SU-DHL-6 (cell line): ENCODE measurements around the gene DOCK6.

ENCODE experiments used
- H2AFZ ChIP-seq: fragments of 200-600 bp; sonication (generic); 2 replicates; pipeline ENCODE4 v1.6.1; 2014; ENCODE audit warnings: low read depth, mild to moderate bottlenecking, moderate library complexity, mixed read lengths, antibody characterized with exemption, low read length; ENCODE audit not compliant: severe bottlenecking
- H3F3A ChIP-seq: fragments of 200-600 bp; shearing (Covaris generic); 2 replicates; pipeline ENCODE4 v1.6.0; 2016; ENCODE audit warnings: antibody characterized with exemption, mild to moderate bottlenecking; ENCODE audit not compliant: insufficient read depth
- H3K27ac ChIP-seq: fragments of 200-600 bp; sonication (generic); 2 replicates; pipeline ENCODE4 v1.5.1; 2016; ENCODE audit warnings: low read depth, mild to moderate bottlenecking, low read length, moderate library complexity, mixed read lengths
- H3K27me3 ChIP-seq: fragments of 200-600 bp; sonication (generic), shearing (Covaris generic); 2 replicates; pipeline ENCODE4 v1.6.0; 2014; ENCODE audit warnings: mild to moderate bottlenecking, low read length
- H3K36me3 ChIP-seq: fragments of 200-600 bp; sonication (generic); 2 replicates; pipeline ENCODE4 v1.6.1; 2014; ENCODE audit warnings: mild to moderate bottlenecking, low read length, mixed read lengths
- H3K4me2 ChIP-seq: fragments of 300-600, 200-600 bp; shearing (Covaris generic), sonication (generic); 2 replicates; pipeline ENCODE4 v1.6.0; 2014; ENCODE audit warnings: low read length, low read depth, mild to moderate bottlenecking; ENCODE audit not compliant: poor library complexity, severe bottlenecking
- H3K4me3 ChIP-seq: fragments of 200-600 bp; sonication (generic); 2 replicates; pipeline ENCODE4 v1.5.1; 2014; ENCODE audit warnings: antibody characterized with exemption, low read length, mild to moderate bottlenecking, mixed read lengths; ENCODE audit not compliant: insufficient read depth, poor library complexity, severe bottlenecking
- H3K79me2 ChIP-seq: fragments of 200-600 bp; sonication (generic); 2 replicates; pipeline ENCODE4 v1.6.1; 2014; ENCODE audit warnings: mild to moderate bottlenecking, low read length, moderate library complexity; ENCODE audit not compliant: insufficient read depth
- H3K9ac ChIP-seq: fragments of 200-600 bp; sonication (generic); 2 replicates; pipeline ENCODE4 v1.7.0; 2014; ENCODE audit warnings: mild to moderate bottlenecking, low read length
- H3K9me2 ChIP-seq: fragments of 200-600 bp; sonication (generic); replicated peaks from 2 replicates; pipeline ENCODE4 v1.6.1; 2014; ENCODE audit warnings: low read length; ENCODE audit not compliant: insufficient read depth
- H3K9me3 ChIP-seq: fragments of 200-600 bp; sonication (generic); 2 replicates; pipeline ENCODE4 v1.6.1; 2014; ENCODE audit warnings: low read length, mixed read lengths; ENCODE audit not compliant: insufficient read depth
- H4K20me1 ChIP-seq: fragments of 200-600 bp; sonication (generic); 2 replicates; pipeline ENCODE4 v1.6.1; 2014; ENCODE audit warnings: low read depth, mild to moderate bottlenecking, antibody characterized with exemption, low read length, moderate library complexity, mixed read lengths
- EZH2phosphoT487 ChIP-seq: fragments of 200-600 bp; sonication (generic), shearing (Covaris generic); conservative IDR thresholded peaks from 2 replicates; pipeline ENCODE4 v1.6.1; 2018; ENCODE audit warnings: mild to moderate bottlenecking, antibody characterized with exemption, low read length, moderate library complexity, mixed read lengths
- TF ChIP-seq, protein P1 (sequence below): fragments of 200-600 bp; sonication (generic); IDR thresholded peaks from one replicate; pipeline ENCODE4 v1.5.1; 2017; ENCODE audit warnings: antibody characterized with exemption, mild to moderate bottlenecking, low read length, moderate library complexity; ENCODE audit not compliant: insufficient read depth, poor library complexity, severe bottlenecking

Gene DOCK6

DNA sequence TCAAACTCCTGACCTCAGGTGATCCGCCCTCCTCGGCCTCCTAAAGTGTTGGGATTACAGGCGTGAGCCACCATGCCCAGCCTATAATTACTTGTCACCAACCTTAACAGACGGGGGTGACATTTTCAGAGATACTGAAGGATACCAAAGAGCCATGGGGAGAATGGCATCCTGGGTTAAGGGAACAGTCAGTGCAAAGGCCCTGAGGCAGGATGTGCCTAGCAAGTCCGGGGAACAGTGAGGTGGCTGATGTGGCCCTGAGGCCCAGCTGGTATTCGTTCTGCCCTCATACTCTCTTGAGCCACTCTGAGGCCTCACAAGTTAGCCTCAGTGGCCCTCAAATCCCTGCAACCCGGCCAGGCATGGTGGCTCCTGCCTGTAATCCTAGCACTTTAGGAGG is 37.9 kb downstream of the DOCK6 start:
- Histone ChIP-seq H3K4me3 (no peak overlapping the region), H2AFZ (no peak overlapping the region), H3K27ac (no peak overlapping the region), H3K36me3 (no peaks in the 10 kb centered on the region), H3F3A (no peaks in the 10 kb centered on the region), H4K20me1 (no peaks in the 10 kb centered on the region), H3K9me2 (no peaks in the 10 kb centered on the region), H3K9me3 (no peaks in the 10 kb centered on the region), H3K27me3 (no peaks in the 10 kb centered on the region), H3K4me2 (no peak overlapping the region), H3K79me2 (no peaks in the 10 kb centered on the region), H3K9ac (no peak overlapping the region)
- TF ChIP-seq EZH2phosphoT487, result no peak
- TF ChIP-seq, protein P1, sequence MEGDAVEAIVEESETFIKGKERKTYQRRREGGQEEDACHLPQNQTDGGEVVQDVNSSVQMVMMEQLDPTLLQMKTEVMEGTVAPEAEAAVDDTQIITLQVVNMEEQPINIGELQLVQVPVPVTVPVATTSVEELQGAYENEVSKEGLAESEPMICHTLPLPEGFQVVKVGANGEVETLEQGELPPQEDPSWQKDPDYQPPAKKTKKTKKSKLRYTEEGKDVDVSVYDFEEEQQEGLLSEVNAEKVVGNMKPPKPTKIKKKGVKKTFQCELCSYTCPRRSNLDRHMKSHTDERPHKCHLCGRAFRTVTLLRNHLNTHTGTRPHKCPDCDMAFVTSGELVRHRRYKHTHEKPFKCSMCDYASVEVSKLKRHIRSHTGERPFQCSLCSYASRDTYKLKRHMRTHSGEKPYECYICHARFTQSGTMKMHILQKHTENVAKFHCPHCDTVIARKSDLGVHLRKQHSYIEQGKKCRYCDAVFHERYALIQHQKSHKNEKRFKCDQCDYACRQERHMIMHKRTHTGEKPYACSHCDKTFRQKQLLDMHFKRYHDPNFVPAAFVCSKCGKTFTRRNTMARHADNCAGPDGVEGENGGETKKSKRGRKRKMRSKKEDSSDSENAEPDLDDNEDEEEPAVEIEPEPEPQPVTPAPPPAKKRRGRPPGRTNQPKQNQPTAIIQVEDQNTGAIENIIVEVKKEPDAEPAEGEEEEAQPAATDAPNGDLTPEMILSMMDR, result no peak

DNA sequence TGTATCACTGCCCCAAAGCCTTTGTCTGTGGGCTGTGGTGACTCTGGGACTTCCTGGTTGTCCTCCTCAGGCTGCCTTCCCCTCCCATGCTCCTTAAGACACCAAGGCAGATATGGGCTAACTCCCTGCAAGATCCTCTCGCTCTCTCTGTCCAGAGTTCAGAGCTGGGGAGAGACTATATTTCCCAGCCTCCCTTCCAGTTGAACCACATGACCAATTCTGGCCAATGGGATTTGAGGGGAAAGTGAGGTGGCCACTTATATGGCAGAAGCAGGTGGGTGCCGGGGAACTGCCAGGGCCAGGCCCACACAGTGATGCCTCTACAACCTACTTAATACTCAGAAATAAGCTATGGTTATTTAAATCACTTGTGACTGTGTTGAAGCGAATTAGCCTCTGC is 39.1 kb downstream of the DOCK6 start:
- H3K79me2 ChIP-seq, result no peaks in the 10 kb centered on the region
- no peaks in the 10 kb centered on the region for H3K36me3 ChIP-seq
- H3F3A ChIP-seq, result no peaks in the 10 kb centered on the region
- no peaks in the 10 kb centered on the region for H4K20me1 ChIP-seq
- H3K9ac ChIP-seq, result no peak overlapping the region
- no peak overlapping the region for H3K27ac ChIP-seq
- H3K9me2 ChIP-seq, result no peaks in the 10 kb centered on the region
- H3K27me3 ChIP-seq, result no peaks in the 10 kb centered on the region
- no peak overlapping the region for H3K4me2 ChIP-seq
- no peak overlapping the region for H3K4me3 ChIP-seq
- TF ChIP-seq, protein P1, result no peak
- no peak for TF ChIP-seq EZH2phosphoT487
- H2AFZ ChIP-seq, result no peak overlapping the region
- no peaks in the 10 kb centered on the region for H3K9me3 ChIP-seq

DNA sequence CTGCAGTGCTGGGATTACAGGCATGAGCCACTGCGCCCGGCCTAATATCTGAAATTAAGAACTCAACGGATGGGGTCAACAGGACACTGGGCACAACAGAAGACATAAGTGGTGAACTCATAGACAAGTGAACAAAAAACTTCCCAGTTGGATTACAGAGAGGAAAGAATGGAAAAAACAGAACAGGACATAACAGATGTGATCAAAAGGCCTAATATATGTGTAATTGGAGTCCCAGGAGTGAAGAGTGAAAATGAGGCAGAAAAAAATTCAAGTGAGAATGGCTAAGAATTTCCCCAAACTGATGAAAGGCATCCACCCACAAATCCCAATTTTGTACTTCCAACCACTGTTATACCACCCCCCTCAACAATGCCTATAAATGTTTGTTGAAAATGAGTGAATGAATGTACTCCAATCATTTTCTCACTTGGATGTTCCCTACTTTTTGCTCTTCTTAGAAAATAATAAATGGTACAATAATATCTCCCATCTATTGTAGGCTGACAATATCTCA is 41.2 kb downstream of the DOCK6 start:
- no peaks in the 10 kb centered on the region for H4K20me1 ChIP-seq
- TF ChIP-seq EZH2phosphoT487, result no peak
- TF ChIP-seq, protein P1, result no peak
- H3K9me2 ChIP-seq, result no peaks in the 10 kb centered on the region
- no peak overlapping the region for H3K4me3 ChIP-seq
- H3K27me3 ChIP-seq, result no peaks in the 10 kb centered on the region
- H2AFZ ChIP-seq, result no peak overlapping the region
- no peaks in the 10 kb centered on the region for H3F3A ChIP-seq
- no peaks in the 10 kb centered on the region for H3K79me2 ChIP-seq
- H3K36me3 ChIP-seq, result no peaks in the 10 kb centered on the region
- H3K9me3 ChIP-seq, result no peaks in the 10 kb centered on the region
- no peak overlapping the region for H3K27ac ChIP-seq
- H3K9ac ChIP-seq, result no peak overlapping the region
- H3K4me2 ChIP-seq, result no peak overlapping the region
